ENCODE results near the gene OR1S2.
A peak's percentile ranks its signal among the peaks of the same experiment; 100 is the strongest.
"Not testable (repeated sequence)": the region's sequence is repeated elsewhere in the genome, so short reads cannot be mapped to it uniquely, and the experiment has no call there.

OR1S2 gene

GRCh38 chr11:58204042-58204441 is at the start of gene OR1S2:
TSS of gene OR1S2 (minus strand) at chr11:58204142. CDS start at chr11:58204142, 0 bp downstream.
- no peak for DNase-seq

- DNase-seq, result no peak
Measured at GRCh38 chr11:58243954-58244353, 40.0 kb upstream of the OR1S2 start.

DNA sequence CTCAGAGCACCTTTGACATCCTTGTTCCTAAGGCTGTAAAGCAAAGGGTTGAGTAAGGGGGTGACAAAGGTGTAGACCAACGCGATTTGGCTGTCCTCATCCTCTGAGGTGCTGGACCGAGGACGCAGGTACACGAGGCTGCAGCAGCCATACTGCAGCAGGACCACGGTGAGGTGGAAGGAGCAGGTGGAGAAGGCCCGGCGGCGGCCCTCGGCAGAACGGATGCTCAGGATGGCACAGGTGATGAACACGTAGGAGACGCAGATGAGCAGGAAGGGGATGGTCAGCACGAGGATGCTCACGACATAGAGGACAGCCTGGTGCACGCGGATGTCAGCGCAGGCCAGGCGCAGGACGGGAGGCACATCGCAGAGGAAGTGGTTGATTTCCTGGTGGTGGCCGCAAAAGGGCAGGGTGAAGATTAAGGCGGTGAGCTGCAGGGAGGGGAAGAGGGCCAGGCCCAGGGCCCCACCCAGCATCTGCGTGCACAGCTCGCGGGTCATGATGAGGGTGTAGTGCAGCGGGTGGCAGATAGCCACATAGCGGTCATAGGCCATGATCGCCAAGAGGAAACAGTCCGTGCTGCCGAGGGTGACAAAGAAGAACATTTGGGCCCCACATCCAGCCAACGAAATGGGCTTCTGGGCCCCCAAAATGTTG is 24.1 kb upstream of the OR1S2 start:
- DNase-seq, result no peak

- DNase-seq, result no peak
Measured at GRCh38 chr11:58222721-58223120, 18.8 kb upstream of the OR1S2 start.

DNA sequence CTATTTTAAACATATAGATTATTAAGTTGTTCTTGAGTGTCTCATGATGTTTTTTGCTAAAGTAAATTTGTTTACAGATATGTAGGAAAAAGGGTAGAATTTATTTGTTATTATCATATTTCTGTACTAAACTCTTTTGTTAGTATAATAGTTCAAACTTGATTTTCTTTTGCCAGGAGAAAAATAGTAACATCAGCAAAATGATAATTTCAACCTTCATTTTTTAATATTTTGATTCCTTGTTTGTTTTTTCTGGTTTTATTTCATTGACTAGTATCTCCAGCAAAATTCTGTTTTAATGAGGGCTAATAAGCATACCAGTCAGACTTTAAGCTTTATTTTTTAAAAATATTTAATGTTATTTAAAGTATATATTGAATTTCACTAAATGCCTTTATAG is 12.5 kb upstream of the OR1S2 start:
- DNase-seq, result no peak

- not testable (repeated sequence) for DNase-seq
Measured at GRCh38 chr11:58212420-58212819, 8.5 kb upstream of the OR1S2 start, which contains the start of gene OR1S1. TSS of gene OR1S1 (plus strand) at chr11:58212720.

GRCh38 chr11:58199271-58199670 is 4.7 kb downstream of the OR1S2 start:
- DNase-seq, result no peak

DNA sequence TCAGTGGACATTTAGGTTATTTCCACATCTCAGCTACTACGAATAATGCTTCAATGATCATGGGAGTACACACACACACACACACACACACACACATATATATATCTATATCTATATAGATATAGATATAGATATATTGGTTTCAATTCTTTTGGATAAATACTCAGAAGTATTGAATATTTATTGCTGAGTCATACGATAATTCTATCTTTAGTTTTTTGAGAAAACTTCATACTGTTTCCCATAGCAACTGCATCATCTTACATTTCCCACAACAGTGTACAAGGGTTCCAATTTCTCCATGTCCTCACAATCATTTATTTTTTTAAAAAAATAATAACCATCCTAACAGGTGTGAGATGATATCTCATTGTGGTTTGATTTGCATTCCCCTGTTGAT is 8.0 kb downstream of the OR1S2 start:
- DNase-seq, result no peak

DNA sequence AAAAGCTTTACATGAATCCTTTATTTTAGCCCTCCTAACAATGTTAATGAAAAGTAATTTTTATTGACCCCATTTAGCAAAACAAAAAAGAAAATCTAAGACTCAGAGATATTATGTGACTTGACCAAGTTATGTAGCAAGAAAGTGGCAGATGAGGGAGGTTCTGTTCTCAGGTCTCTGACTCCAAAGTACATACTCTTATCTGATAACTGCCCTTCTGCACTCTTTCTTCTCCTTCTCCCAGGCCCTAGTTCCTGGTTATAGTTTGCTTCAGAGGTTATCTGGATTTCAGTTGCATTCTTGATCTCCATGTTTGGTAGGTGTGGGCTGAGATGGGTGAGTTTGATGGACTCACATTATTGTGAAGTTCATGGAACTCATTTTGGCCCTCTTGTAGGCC is 10.6 kb downstream of the OR1S2 start:
- DNase-seq, result peak; percentile 18

- no peak for DNase-seq
Measured at GRCh38 chr11:58192229-58192628, 11.7 kb downstream of the OR1S2 start.

DNA sequence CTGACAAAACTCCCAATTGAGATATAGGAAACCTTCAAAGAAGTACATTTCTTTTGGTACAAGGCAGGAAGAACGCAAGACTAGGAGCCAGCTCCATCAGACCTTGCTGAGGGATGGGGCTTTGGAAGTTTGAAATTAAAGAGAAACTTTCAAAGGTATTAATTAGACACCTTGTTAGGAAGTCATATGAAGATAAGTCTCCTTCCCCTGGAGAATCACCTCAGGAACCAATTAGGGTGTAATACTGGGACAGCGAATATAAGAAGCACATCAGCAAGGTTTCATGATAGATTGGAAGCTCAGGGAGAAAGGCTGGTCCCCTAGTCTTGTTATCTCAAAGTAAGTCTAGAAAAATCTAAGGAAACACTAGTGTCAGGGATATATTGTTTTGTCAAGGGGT is 15.2 kb downstream of the OR1S2 start, which contains the start of gene OR9Q2:
Gene OR9Q2, plus strand, starts transcription at position 301 of the 400 bp plus-strand sequence. CDS start 1,421 bp downstream, outside the sequence.
- DNase-seq, result no peak

GRCh38 chr11:58186938-58187337 is 17.0 kb downstream of the OR1S2 start:
- DNase-seq, result no peak

DNA sequence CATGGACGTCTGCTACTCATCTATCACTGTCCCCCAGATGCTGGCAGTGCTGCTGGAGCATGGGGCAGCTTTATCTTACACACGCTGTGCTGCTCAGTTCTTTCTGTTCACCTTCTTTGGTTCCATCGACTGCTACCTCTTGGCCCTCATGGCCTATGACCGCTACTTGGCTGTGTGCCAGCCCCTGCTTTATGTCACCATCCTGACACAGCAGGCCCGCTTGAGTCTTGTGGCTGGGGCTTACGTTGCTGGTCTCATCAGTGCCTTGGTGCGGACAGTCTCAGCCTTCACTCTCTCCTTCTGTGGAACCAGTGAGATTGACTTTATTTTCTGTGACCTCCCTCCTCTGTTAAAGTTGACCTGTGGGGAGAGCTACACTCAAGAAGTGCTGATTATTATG is 24.3 kb downstream of the OR1S2 start:
- DNase-seq, result peak; percentile 13

- DNase-seq, result no peak
Measured at GRCh38 chr11:58178444-58178843, 25.5 kb downstream of the OR1S2 start.

DNA sequence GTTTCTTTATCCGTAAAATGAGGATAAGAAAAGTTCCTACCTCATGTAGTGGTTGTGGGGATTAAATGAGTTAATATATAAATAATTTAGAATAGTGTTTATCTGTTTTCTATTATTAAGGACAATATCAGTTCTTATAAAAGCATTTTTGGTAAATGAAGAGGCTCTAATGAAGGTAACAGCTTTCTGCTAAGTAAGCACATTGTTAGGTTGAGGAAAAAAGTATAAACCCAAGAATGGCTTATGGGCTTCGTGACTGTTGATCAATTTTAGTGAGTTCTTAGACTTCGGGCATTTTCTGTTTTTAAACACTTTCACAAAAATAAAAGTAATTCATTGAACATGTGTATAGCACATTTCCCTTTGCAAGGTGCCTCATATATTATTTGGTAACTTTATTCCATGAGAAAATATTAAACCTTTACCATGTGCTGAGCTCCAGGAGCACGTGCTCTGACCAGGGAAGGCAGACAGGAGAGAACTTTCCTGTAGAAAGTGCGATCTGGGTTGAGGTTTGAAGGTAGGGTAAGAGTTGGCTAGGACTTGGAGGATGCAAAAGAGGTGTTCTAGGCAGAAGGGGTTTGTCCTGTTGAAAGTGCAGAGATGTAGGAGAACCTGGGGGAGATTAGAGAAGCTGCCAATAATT is 26.4 kb downstream of the OR1S2 start:
- no peak for DNase-seq

GRCh38 chr11:58165504-58166106 is 38.3 kb downstream of the OR1S2 start:
- no peak for DNase-seq

DNA sequence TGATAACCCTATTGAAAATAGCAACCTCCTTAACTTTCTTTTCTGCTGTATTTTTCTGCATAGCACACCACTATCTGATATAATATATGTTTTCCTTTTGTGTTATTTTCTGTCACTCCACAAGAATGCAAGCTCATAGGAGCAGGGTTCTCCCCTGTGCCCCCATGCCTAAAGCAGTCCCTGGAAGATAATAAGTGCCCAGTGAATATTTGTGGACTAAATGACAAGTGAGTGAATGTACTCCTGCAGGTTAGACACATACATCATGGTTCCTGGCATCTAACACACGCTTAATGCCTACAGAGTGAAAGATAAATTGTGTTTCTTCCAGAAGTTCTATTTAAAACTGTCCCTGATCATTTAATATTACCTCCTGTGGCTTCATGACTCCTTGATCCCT is 39.0 kb downstream of the OR1S2 start:
- no peak for DNase-seq

DNA sequence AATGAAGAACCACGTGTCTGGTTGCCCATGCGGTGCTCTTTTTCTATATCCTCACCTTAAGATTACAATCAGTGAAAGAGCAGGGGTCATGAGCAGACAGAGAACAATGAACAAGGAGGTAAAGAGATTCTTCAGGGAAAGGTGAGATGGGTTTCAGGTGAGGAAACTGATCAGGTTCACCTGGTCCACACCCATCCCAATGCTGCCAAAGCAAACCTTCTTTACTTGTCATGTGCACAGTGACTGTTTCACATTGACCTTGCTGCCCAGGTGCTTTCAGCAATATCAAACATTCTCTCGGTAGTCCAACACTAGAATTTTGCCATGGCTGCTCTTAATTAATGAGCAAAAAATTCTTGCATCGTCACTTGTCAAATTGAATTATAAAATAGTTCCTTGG is 39.6 kb downstream of the OR1S2 start:
- no peak for DNase-seq
